Esophagus muscularis mucosa (tissue), 4 donors: ENCODE results near the gene PCDH9.

ENCODE experiments used
- EP300 ChIP-seq: sonication (generic); formaldehyde crosslinking; IDR thresholded peaks from one replicate; pipeline ENCODE4 v1.6.1; 2017; ENCODE audit warnings: antibody characterized with exemption
- POLR2A ChIP-seq: fragments of 450-650 bp; IDR thresholded peaks from one replicate; pipeline ENCODE4 v1.6.1; 2017; ENCODE audit warnings: antibody characterized with exemption, moderate library complexity, mild to moderate bottlenecking, low read depth
- POLR2AphosphoS5 ChIP-seq, 2 donors: sonication (generic); formaldehyde crosslinking; IDR thresholded peaks; one replicate each; pipeline ENCODE4 v1.6.1; 2017; ENCODE audit warnings: antibody characterized with exemption in 2 of 2
- TF ChIP-seq, protein P1 (sequence below), 3 experiments: fragments of 200-600 bp in 2 of 3; fragments of 450-650 bp in 1 of 3; sonication (generic) in 2 of 3; IDR thresholded peaks; one replicate each; pipeline ENCODE4 v1.5.1; 2017 to 2019; ENCODE audit warnings: antibody characterized with exemption in 3 of 3, mild to moderate bottlenecking in 2 of 3, moderate library complexity in 1 of 3

DNA sequence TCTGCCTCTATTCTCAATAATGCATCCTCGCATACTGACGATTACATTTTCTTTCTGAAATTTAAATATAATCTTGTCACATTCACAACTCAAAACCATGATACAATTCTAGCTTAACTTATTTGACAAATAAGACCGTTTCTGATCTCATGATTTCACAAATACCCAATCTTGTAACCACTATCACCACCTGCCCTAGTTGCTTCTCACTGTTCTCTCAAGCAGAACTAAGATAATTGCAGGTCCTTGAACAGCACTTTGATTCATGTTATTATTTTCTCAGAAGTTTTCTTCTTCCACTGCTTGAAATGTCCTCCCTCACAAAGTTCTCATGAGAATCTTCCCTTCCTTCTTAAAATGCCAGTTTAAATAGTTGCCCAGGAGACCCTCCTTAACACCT is 211.4 kb downstream of the PCDH9 start:
- TF ChIP-seq, protein P1, sequence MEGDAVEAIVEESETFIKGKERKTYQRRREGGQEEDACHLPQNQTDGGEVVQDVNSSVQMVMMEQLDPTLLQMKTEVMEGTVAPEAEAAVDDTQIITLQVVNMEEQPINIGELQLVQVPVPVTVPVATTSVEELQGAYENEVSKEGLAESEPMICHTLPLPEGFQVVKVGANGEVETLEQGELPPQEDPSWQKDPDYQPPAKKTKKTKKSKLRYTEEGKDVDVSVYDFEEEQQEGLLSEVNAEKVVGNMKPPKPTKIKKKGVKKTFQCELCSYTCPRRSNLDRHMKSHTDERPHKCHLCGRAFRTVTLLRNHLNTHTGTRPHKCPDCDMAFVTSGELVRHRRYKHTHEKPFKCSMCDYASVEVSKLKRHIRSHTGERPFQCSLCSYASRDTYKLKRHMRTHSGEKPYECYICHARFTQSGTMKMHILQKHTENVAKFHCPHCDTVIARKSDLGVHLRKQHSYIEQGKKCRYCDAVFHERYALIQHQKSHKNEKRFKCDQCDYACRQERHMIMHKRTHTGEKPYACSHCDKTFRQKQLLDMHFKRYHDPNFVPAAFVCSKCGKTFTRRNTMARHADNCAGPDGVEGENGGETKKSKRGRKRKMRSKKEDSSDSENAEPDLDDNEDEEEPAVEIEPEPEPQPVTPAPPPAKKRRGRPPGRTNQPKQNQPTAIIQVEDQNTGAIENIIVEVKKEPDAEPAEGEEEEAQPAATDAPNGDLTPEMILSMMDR (IDR thresholded peaks at IDR 0.05) = no peak
- TF ChIP-seq POLR2A (no peak), EP300 (no peak), POLR2AphosphoS5 (IDR thresholded peaks at IDR 0.05) (no peak)
